ENCODE results near the gene MYO9A.

The MYO9A gene

DNA sequence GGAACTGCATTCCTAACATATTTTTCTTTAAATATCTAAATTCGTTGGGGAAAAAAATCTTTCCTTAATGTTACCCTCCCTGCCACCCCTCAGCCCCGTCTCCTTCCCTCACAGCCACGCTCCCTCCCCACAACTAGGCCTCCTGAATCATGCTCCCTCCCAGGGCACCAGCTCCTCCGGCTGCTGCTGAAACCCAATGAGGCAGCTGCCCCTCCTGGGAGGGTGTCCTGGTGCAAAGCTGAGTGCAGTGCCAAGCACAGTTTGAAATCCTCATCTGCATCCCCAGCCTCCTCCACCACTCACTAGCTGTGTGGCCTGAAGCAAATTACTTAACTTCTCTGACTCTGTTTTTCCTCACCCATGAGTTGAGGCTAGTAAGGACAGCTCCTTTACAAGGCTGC, 310.3 kb downstream of the MYO9A start:
- H3K27ac ChIP-seq (ENCODE audit: insufficient read depth in 1 of 2, low read depth in 1 of 2, low read length in 2 of 2, poor library complexity in 1 of 2, severe bottlenecking in 2 of 2) = no peak overlapping the region
- H3K27me3 ChIP-seq (replicated peaks in 2 of 5; ENCODE audit: control insufficient read depth in 4 of 5, insufficient read depth in 5 of 5, low read length in 4 of 5) = no peaks in the 10 kb centered on the region
- 95% methylated on average over 4 of the region's 4 CpGs for WGBS (ENCODE audit: insufficient coverage)
- H3K4me3 ChIP-seq (ENCODE audit: control insufficient read depth in 1 of 7, extremely low read depth in 1 of 7, insufficient read depth in 4 of 7, low read depth in 2 of 7, low read length in 6 of 7) = no peak overlapping the region
- no peaks in the 10 kb centered on the region for H3K36me3 ChIP-seq (ENCODE audit: control insufficient read depth in 4 of 4, insufficient read depth in 4 of 4, low read length in 3 of 4)
- H3K9me3 ChIP-seq (ENCODE audit: control extremely low read depth in 1 of 5, control insufficient read depth in 4 of 5, insufficient read depth in 2 of 5, low read depth in 1 of 5, low read length in 4 of 5) = no peaks in the 10 kb centered on the region
- POLR2A ChIA-PET = no interaction called here
- CTCF ChIA-PET = interaction anchor here (0.9 kb wide), 1 partner anchor 64 kb away, joined by 4 read pairs; no protein-coding TSS in a partner anchor
- no peak for DNase-seq
- peaks cover 0 to 8% (median 2%) of the 10 kb centered on the region in 4 experiments for H3K4me1 ChIP-seq (ENCODE audit: control extremely low read depth in 1 of 4, control insufficient read depth in 4 of 4, insufficient read depth in 4 of 4, low read length in 3 of 4)

DNA sequence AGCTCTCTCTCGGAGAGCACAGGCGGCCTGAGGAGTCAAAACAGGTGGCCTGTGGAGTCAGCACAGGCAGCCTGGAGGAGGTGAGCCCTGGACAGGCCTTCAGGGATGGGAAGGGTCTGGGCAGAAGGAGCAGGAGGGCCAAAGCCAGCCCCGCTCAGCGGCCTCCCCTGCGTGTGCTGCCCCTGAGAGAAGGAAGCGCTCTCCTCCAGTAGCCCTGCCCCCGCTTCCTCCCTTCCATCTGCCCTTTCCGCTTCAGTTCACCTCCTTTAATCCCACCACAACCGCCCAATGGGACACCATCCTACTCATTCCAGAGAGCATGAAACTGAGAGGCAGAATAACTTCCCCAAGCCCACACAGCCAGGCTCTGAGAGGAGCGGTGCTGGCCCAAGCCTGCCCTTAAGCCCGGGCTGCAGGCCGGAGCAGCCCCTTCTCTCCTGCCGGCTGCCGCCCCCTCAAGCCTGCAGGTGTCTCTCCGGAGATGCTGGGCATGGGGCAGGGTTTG, 310.8 kb downstream of the MYO9A start:
- Histone ChIP-seq H3K27me3 (replicated peaks in 2 of 5; ENCODE audit: control insufficient read depth in 4 of 5, insufficient read depth in 5 of 5, low read length in 4 of 5) (no peaks in the 10 kb centered on the region), H3K27ac (ENCODE audit: insufficient read depth in 1 of 2, low read depth in 1 of 2, low read length in 2 of 2, poor library complexity in 1 of 2, severe bottlenecking in 2 of 2) (no peak overlapping the region), H3K4me1 (ENCODE audit: control extremely low read depth in 1 of 4, control insufficient read depth in 4 of 4, insufficient read depth in 4 of 4, low read length in 3 of 4) (peaks cover 0 to 8% (median 2%) of the 10 kb centered on the region in 4 experiments), H3K36me3 (ENCODE audit: control insufficient read depth in 4 of 4, insufficient read depth in 4 of 4, low read length in 3 of 4) (no peaks in the 10 kb centered on the region), H3K4me3 (ENCODE audit: control insufficient read depth in 1 of 7, extremely low read depth in 1 of 7, insufficient read depth in 4 of 7, low read depth in 2 of 7, low read length in 6 of 7) (no peak overlapping the region), H3K9me3 (ENCODE audit: control extremely low read depth in 1 of 5, control insufficient read depth in 4 of 5, insufficient read depth in 2 of 5, low read depth in 1 of 5, low read length in 4 of 5) (no peaks in the 10 kb centered on the region)
- WGBS (ENCODE audit: insufficient coverage) = 89% methylated on average over 7 of the region's 15 CpGs
- no peak for DNase-seq
- POLR2A ChIA-PET = no interaction called here
- CTCF ChIA-PET = interaction anchor here (0.9 kb wide), 1 partner anchor 63 kb away, joined by 4 read pairs; no protein-coding TSS in a partner anchor

DNA sequence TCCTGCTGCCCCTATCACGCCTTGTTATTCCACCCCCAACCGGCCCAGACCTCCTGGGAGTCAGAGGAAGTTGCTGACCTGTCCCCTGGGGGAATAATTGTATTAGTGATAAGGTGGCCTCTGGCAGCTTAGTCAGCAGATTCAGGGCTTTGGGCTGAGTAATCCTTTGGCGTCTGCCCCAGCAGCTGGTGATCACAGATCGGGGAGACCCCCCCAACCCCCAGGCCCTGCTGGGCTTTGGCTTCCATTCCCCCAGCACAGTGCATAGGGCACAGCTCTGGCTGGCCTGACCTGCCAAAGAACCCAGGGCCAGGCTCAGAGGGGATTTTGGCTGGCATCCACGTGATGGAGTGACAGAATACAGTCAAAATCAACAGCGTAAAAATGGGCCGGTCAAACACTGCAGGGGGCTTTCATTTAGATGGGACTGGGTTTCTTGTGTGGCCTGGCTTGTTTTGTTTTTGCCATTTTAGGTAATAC, 311.5 kb downstream of the MYO9A start:
- no CpG with 5 or more reads among the region's 7 CpGs for WGBS (ENCODE audit: insufficient coverage)

DNA sequence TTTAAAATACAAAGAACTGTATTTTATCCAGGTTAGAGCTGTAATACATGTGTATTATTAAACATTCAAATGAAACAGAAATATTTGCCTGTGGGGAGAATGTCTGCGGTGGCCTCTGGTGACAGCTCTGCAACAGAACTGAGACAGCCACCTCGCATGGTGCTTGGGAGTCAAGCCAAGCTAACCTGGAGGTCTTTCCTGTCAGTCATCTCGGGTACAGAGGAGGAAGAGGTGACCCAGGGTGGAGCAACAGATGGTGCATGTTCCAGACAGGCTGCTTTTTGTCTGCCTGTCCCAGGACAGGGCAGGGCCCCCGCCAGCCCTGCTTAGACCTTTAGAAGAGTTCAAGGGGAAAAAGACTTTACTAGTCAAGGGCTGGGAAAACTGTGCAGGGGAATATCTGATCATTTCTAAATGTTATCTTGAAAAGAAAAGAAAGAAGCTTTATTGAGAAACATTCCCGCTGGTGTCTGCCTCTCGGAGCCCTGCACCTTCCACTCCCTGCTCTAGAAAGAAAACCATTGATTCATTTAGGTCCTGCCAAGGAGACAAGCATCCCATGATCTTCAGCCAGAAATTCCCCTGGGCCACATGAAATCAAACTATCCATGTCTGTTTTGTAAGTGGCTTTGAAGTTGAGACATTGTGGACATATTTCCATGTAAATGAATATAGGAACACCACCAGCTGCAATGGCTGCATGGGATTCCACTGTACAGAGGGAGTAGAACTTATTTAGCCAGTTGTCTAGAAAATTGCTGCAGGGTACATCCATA, 313.1 kb downstream of the MYO9A start:
- 65% methylated on average over 6 of the region's 6 CpGs for WGBS (ENCODE audit: insufficient coverage)
- Histone ChIP-seq H3K36me3 (ENCODE audit: control insufficient read depth in 4 of 4, insufficient read depth in 4 of 4, low read length in 3 of 4) (no peaks in the 10 kb centered on the region), H3K9me3 (ENCODE audit: control extremely low read depth in 1 of 5, control insufficient read depth in 4 of 5, insufficient read depth in 2 of 5, low read depth in 1 of 5, low read length in 4 of 5) (no peaks in the 10 kb centered on the region), H3K27me3 (replicated peaks in 2 of 5; ENCODE audit: control insufficient read depth in 4 of 5, insufficient read depth in 5 of 5, low read length in 4 of 5) (no peaks in the 10 kb centered on the region), H3K4me1 (ENCODE audit: control extremely low read depth in 1 of 4, control insufficient read depth in 4 of 4, insufficient read depth in 4 of 4, low read length in 3 of 4) (peaks cover 0 to 8% (median 2%) of the 10 kb centered on the region in 4 experiments), H3K27ac (ENCODE audit: insufficient read depth in 1 of 2, low read depth in 1 of 2, low read length in 2 of 2, poor library complexity in 1 of 2, severe bottlenecking in 2 of 2) (no peak overlapping the region), H3K4me3 (ENCODE audit: control insufficient read depth in 1 of 7, extremely low read depth in 1 of 7, insufficient read depth in 4 of 7, low read depth in 2 of 7, low read length in 6 of 7) (no peak overlapping the region)
- ChIA-PET CTCF (interaction anchor here (1.1 to 1.5 kb wide), 3 partner anchors 61 to 349 kb away, joined by 3 to 6 read pairs (median 4); no protein-coding TSS in a partner anchor), POLR2A (no interaction called here)
- peak in 2 of 3 donors; percentile 18 to 32 for DNase-seq

More for the DNA sequence above, 311.5 kb downstream of the MYO9A start:
- ChIA-PET POLR2A (no interaction called here), CTCF (interaction anchor here (0.9 kb wide), 1 partner anchor 8 kb away, joined by 3 read pairs; no protein-coding TSS in a partner anchor)
- no peaks in the 10 kb centered on the region for H3K36me3 ChIP-seq (ENCODE audit: control insufficient read depth in 4 of 4, insufficient read depth in 4 of 4, low read length in 3 of 4)
- H3K27ac ChIP-seq (ENCODE audit: insufficient read depth in 1 of 2, low read depth in 1 of 2, low read length in 2 of 2, poor library complexity in 1 of 2, severe bottlenecking in 2 of 2) = no peak overlapping the region
- DNase-seq = no peak
- no peak overlapping the region for H3K4me3 ChIP-seq (ENCODE audit: control insufficient read depth in 1 of 7, extremely low read depth in 1 of 7, insufficient read depth in 4 of 7, low read depth in 2 of 7, low read length in 6 of 7)
- H3K9me3 ChIP-seq (ENCODE audit: control extremely low read depth in 1 of 5, control insufficient read depth in 4 of 5, insufficient read depth in 2 of 5, low read depth in 1 of 5, low read length in 4 of 5) = no peaks in the 10 kb centered on the region
- peaks cover 0 to 8% (median 2%) of the 10 kb centered on the region in 4 experiments for H3K4me1 ChIP-seq (ENCODE audit: control extremely low read depth in 1 of 4, control insufficient read depth in 4 of 4, insufficient read depth in 4 of 4, low read length in 3 of 4)
- no peaks in the 10 kb centered on the region for H3K27me3 ChIP-seq (replicated peaks in 2 of 5; ENCODE audit: control insufficient read depth in 4 of 5, insufficient read depth in 5 of 5, low read length in 4 of 5)

DNA sequence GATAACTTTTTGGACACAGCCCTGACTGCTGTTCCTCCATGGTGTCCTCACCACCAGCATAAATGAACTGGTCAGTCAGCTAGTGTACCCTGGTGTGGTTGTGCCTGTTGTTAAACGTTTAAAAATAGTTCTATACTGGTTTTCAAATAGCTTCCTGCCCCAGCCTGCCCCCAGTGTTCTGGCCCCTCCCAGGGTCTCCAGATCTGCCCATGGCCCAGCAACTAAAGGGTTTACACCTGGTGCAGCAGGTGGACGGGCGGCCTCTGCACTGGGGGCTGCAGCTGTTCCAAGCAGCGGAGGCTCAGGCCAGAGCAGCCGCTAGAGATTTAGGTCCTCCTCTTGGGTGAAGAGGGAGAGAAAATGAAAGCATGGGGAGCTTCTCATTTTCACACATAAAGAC, 313.7 kb downstream of the MYO9A start:
- Histone ChIP-seq H3K4me3 (ENCODE audit: control insufficient read depth in 1 of 7, extremely low read depth in 1 of 7, insufficient read depth in 4 of 7, low read depth in 2 of 7, low read length in 6 of 7) (no peak overlapping the region), H3K36me3 (ENCODE audit: control insufficient read depth in 4 of 4, insufficient read depth in 4 of 4, low read length in 3 of 4) (no peaks in the 10 kb centered on the region), H3K27me3 (replicated peaks in 2 of 5; ENCODE audit: control insufficient read depth in 4 of 5, insufficient read depth in 5 of 5, low read length in 4 of 5) (no peaks in the 10 kb centered on the region), H3K4me1 (ENCODE audit: control extremely low read depth in 1 of 4, control insufficient read depth in 4 of 4, insufficient read depth in 4 of 4, low read length in 3 of 4) (peaks cover 0 to 8% (median 2%) of the 10 kb centered on the region in 4 experiments), H3K27ac (ENCODE audit: insufficient read depth in 1 of 2, low read depth in 1 of 2, low read length in 2 of 2, poor library complexity in 1 of 2, severe bottlenecking in 2 of 2) (no peak overlapping the region), H3K9me3 (ENCODE audit: control extremely low read depth in 1 of 5, control insufficient read depth in 4 of 5, insufficient read depth in 2 of 5, low read depth in 1 of 5, low read length in 4 of 5) (no peaks in the 10 kb centered on the region)
- peak in 1 of 3 donors; percentile 10 for DNase-seq
- no CpG with 5 or more reads among the region's 5 CpGs for WGBS (ENCODE audit: insufficient coverage)
- POLR2A ChIA-PET = no interaction called here
- CTCF ChIA-PET = interaction anchor here (1.2 to 1.5 kb wide), 3 partner anchors 61 to 355 kb away, joined by 3 to 6 read pairs (median 4); no protein-coding TSS in a partner anchor

DNA sequence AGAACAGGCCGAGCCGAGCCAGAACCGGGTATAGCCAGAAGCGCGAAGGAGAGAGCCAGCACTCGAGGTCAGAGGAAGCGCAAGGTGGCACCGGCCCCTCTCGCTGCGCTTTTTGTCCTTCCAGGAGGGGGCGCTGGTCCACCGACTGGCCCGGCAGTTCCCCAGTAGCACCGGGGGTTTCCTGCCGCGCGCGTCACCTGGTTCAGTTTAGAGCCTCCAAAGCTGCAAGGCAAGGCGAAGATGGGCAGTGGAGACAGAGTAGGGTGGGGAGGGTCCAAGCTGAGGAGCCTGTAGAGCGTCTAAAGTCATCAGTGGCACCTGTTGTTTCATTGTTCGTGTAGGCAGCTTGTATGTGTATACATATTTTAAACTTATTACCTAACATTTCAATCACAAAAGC, 315.2 kb downstream of the MYO9A start:
- DNase-seq = peak; percentile 29 to 70 (median 69)
- no peak overlapping the region for H3K4me3 ChIP-seq (ENCODE audit: control insufficient read depth in 1 of 7, extremely low read depth in 1 of 7, insufficient read depth in 4 of 7, low read depth in 2 of 7, low read length in 6 of 7)
- POLR2A ChIA-PET = no interaction called here

More for the DNA sequence above, 315.2 kb downstream of the MYO9A start:
- Histone ChIP-seq H3K4me1 (ENCODE audit: control extremely low read depth in 1 of 4, control insufficient read depth in 4 of 4, insufficient read depth in 4 of 4, low read length in 3 of 4) (peaks cover 0 to 8% (median 2%) of the 10 kb centered on the region in 4 experiments), H3K36me3 (ENCODE audit: control insufficient read depth in 4 of 4, insufficient read depth in 4 of 4, low read length in 3 of 4) (no peaks in the 10 kb centered on the region), H3K9me3 (ENCODE audit: control extremely low read depth in 1 of 5, control insufficient read depth in 4 of 5, insufficient read depth in 2 of 5, low read depth in 1 of 5, low read length in 4 of 5) (no peaks in the 10 kb centered on the region), H3K27me3 (replicated peaks in 2 of 5; ENCODE audit: control insufficient read depth in 4 of 5, insufficient read depth in 5 of 5, low read length in 4 of 5) (no peaks in the 10 kb centered on the region), H3K27ac (ENCODE audit: insufficient read depth in 1 of 2, low read depth in 1 of 2, low read length in 2 of 2, poor library complexity in 1 of 2, severe bottlenecking in 2 of 2) (no peak overlapping the region)
- WGBS (ENCODE audit: insufficient coverage) = 52% methylated on average over 10 of the region's 21 CpGs
- CTCF ChIA-PET = interaction anchor here (0.6 to 3.6 kb wide), 13 partner anchors 10 to 417 kb away, joined by 3 to 41 read pairs (median 4); no protein-coding TSS in a partner anchor
